ENCODE measurements around the gene COIL.

COIL gene

DNA sequence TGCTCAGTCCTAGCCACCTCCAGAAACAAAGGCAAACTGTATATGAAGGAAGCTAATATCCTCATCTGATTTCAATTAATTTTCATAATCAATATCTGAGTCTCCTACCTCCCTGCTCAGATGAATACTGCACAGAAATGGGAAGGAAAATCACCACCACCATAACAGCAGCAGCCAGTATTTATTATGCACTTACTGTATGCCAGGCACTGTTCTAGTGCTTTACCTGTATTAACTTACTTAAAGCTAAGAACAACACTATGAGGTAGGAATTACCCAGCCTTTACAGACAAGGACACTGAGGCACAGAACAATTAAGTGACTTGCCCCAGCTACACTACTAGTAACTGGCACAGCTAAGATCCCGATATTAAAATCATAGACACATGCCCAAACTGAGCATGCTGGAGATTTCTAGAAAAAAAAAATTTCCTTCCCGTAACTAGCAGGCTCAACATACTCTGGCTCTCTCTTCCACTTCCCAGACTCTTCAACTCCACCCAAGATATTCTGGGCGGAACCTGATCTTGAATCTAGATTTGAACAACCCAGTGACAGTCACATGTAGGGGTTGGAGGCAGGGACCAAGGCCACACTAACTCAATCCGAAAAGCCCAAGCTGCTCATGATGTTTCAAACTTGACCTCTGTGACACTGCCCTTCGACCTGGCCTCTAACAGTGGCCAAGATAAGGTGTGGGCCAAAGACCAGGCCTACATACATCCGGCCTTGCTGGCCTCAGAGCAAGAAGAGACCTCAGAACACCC lies 50.9 kb downstream of the COIL start:
- no peak for DNase-seq (ENCODE audit: low spot score)

DNA sequence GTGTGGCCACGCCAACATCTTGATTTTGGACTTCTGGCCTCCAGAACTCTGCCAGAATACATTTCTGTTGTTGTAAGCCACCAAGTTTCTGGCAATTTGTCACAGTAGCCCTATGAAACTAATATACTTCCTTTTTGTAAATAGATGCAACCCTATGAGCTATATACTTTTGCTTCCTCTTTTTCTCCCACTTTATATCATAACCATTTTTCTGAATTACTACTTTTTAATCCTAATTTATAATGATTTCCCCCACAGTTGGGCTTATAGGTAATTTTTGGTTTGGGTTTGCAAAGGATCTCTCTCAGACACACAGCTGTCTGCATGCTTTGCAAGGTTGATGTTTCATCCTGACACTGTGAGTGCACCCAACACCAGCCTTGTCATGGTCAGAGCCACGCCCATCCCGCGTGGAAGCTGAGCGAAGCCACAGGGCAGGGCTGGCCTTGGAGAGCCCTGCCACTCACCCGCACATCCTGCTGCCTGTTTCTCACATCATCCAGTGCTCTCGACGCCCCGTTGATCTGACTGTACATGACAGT lies 52.8 kb downstream of the COIL start:
- DNase-seq (ENCODE audit: low spot score), result no peak

DNA sequence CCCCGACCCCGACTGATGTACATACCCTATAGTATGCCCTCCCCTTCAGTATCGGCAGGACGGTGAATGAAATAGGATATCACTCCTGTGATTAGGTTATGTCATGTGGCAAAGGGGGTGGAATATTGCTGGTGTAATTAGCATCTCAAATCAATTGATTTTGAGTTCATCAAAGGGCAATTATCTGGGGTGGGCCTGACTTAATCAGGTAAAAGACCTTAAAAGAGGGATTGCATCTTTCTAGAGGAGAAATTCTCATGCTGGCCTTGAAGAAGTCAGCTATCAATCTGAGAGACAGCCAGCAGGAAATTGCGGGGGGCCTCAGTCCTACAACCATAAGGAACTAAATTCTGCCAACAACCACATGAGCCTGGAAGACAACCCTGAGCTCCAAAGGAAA lies 57.3 kb downstream of the COIL start:
- DNase-seq (ENCODE audit: low spot score), result no peak

DNA sequence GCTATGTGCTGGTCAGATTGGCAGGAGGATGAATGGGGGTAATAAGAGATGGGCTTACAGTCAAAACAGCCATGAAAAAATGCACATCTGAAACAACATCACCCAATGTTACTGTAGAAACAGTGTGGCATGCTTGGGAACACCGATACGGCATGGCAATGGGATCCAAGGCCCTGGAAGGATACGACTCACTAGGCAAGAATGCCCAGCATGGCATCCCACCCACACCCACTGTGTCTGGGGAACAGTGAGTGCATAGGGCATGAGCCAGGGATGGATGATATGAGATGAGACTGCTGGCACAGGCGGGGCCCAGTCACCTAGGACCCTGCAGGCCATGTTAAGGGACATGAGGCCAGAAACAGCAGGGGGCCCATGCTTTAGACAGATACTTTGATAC lies 58.5 kb downstream of the COIL start:
- DNase-seq (ENCODE audit: low spot score), result no peak

DNA sequence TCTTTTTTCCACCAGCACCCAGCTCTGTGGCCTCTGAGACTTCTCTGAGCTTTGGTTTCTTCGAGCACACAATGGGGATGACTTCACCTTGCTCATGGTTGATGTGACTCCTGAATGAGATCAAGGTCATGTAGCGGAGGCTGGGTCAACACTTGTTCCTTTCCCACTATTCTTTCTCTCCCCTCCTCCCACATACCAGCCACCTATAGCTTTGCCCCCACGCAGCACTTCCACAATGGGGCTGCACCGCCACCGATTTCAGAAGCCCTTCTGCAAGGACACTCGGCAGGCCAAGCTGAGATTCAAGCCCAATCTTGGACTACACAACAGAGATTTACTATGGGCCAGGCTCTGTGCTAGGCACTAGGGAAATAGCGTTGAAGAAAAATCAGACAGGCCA lies 61.4 kb downstream of the COIL start:
- no peak for DNase-seq (ENCODE audit: low spot score)

DNA sequence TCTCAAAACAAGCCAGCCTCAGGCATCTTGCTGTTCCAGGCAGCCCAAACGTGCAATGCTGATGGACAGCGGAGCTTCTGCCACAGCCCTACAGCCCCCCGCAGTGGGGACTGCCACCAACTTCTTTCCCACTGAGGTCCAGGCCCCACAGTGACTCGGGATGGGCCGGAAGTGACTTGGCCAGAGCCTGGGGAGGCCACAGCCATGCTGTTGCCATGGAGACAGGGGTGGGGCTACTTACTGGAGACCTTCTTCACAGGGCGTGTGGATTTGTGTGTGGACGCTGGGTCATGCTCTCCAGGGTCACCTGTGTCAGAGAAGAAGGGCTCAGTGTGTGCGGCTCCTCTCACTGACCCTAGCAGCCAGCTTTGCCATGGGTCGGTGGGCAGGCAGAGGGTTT lies 62.0 kb downstream of the COIL start:
- DNase-seq (ENCODE audit: low spot score), result no peak

DNA sequence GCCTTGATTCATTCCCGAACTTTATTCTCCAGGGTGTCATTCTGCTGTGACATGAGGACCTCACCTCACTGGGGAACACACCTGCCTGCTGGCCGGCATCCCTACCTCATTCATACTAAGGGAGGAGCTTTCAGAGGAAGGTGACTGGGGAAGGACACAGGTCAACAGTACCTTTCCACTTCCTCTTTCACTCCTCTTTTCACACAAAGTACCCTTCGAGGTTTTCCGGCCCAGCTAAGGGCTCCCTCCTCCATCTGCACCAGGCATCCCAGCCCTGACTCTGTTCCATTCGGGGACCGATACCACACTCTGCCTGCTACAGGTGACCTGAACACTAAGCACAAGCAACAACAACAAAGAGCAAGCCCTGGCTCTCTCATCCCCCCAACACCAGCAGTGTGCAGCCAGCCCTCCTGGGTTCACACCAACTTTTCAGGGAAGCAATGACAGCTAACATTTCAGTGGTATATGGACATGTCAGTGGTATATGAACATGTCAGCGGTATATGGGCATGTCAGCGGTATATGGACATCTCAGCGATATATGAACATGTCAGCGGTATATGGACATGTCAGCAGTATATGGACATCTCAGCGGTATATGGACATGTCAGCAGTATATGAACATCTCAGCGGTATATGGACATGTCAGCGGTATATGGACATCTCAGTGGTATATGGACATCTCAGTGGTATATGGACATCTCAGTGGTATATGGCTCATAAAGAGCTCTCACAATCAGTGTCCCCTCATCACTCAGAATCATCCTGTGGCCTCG lies 63.0 kb downstream of the COIL start:
- DNase-seq (ENCODE audit: low spot score), result no peak

DNA sequence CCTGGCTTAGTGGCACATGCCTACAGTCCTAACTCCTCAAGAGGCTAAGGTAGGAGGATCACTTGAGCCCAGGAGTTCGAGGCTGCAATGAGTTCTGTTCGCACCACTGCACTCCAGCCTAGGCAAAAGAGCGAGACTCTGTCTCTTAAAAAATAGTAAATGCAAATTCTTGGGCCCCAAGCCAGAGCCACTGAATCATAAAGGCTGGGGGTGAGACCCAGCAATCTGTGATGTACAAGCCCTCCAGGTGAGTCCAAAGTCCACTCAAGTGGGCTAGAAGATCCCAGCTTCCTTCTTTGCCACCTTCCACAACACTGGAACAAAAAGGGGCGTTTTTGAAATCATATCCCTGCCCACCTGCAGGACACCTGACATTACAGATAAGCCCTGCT lies 63.9 kb downstream of the COIL start:
- no peak for DNase-seq (ENCODE audit: low spot score)

DNA sequence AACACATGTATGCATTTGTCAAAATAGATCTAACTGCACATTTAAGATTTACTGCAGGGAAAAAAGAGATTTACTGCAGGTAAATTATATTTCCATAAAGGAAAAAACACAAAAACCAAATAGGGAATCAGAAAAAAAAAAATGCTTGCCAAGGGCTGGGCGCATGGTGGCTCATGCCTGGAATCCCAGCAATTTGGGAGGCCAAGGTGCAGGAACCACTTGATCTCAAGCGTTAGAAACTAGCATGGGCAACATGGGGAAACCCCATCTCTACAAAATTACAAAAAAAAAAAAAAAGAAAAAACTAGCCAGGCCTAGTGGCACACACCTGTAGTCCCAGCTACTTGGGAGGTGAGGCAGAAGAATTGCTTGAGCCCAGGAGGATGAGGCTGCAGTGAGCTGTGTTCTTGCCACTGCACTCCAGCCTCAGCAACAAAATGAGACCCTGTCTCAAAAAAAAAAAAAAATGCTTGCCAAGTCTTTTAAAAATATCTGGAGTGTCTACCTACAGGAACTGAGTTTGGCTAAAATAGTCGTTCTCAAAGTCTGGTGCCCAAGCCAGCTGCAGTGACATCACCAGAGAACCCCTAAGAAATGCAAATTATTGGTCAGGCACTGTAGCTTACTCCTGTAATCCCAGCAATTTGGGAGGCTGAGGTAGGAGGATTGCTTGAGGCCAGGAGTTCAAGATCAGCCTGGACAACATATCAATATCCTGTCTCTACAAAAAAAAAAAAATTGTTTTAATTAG lies 64.5 kb downstream of the COIL start:
- DNase-seq (ENCODE audit: low spot score), result no peak

DNA sequence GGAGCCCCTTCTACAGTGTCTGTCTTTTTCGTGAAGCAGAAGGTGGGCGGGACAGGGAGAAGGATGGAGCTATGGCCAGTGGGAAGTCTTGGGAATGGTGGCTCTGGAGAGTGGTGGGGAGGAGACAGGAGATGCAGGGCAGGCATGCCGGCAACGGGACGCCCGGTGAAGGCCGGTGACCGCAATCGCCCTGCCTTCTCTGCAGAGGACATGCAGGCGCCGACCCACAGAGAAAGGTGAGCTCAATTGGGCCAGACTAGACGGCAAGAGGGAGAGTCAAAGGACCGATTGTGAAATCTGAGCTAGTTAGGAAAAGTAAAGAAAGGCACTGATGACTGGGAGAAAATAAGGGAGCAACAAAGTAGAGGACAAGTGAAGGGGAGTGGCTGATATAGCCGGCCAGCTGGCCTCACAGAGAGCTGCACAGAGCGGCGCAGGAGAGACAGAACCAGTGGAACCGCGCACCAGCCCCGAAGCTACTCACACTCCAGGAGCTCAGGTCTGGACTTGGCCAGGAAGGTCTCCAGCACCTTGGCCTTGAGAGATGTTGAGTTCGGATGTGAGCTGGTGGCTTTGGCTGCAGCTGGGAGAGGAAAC lies 65.9 kb downstream of the COIL start:
- DNase-seq (ENCODE audit: low spot score), result no peak

DNA sequence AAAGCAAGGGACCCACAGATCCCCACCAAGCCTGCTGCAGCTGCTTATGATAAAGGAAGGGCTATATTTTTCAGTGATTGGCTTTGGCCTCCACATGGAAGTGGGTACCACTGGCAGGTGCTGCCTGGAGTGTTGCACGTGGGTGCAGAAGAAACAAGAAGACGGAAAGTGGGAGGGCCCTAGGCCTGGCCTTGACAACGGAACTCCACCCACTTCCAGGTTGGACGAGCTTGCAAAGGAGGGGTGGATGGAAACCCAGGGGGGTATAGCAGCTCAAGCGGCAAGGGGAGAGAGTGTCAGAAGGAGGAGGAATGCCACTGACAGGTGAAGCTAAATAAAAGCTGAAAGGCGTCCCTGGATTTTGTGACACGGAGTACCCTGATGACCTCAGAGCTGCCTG lies 67.3 kb downstream of the COIL start:
- no peak for DNase-seq (ENCODE audit: low spot score)

DNA sequence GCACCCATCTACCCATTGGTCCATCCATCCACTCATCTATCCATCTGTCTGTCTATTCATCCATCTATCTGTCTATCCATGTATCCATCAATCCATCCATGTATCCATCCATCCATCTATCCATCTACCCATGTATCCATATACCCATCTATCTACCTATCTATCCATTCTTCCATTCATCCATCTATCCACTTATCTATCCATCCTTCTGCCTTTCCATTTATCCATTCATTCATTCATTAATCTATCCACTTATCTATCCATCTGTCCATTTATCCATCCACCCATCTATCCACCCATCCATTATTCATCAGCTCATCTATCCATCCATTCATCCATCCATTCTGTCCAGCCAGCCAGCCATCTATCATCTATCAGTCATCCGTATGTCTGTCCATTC lies 68.5 kb downstream of the COIL start:
- no peak for DNase-seq (ENCODE audit: low spot score)

DNA sequence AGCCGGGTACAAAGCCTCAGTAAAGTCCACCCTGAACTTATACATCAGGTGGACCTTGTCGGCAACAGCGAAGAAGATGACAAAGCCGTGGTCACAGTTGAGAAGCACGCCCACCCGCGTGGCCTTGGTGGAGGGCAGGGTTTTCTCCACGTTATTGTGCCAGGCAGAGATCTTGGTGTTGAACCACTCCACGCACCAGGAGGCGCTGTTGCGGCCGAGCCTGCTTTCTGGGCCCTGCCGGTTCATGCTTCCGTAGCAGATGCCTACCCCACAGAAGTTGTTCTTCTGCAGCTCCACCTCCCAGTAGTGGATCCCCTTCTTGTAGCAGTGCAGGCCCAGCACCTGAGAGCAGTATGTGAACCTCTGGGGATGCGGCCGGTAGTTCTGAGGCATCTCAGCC lies 69.1 kb downstream of the COIL start:
- DNase-seq (ENCODE audit: low spot score), result no peak

DNA sequence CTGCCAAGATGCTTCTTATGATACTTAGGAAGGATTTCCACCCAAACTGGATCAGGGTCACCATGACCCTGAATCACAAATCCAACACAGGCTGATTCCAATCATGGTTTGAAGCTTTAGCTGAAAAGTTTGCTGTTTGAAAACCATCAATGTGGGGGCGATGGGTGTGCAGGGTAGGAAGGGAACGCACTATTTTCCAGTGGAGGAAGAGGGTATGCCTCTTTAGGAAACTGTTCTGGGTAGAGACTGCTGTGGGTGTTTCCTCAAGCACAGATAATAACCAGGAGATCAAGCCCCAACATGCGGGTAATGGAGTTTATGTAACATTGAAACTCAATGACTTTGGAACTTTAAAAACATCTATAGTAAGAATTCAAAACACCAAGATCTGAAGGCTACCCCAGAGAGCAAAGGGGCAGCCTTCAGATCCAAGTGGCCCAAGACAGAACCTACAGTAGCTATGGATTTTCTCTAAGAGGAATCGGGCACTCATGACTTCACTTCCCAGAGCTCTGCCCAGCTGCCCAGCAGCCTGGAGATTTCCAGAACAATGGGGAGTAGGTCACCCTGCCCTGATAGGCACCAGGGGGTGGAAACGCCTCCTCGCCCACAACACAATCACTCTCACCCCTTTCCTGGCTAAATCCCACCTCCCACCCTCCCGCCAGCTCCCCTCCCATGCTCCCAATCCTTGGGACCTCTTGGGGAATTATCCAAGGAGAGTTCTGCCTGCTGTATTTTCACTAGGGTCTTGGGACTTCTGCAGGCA lies 69.8 kb downstream of the COIL start:
- peak; percentile 23 for DNase-seq (ENCODE audit: low spot score)

DNA sequence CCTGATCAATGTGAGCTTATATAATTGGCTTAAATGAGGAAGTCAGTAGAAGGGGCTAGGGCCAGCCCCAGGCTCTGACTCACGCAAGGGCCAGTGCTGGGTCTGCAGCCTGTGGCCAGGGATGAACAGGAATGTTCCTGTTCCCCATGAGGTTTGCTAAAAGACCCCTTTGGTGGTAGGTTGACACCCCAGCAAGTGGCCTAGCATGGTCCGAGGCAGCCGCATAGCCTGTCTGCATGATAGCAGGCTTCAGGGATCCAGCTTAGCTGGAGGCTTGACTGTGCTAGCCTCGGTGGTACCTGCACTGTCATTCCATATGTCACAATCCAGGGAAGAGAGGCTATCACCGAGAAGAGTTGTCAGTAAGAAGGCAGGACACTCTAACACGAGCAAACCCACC lies 70.5 kb downstream of the COIL start:
- DNase-seq (ENCODE audit: low spot score), result no peak
